ENCODE measurements around the gene BBOX1.

DNA sequence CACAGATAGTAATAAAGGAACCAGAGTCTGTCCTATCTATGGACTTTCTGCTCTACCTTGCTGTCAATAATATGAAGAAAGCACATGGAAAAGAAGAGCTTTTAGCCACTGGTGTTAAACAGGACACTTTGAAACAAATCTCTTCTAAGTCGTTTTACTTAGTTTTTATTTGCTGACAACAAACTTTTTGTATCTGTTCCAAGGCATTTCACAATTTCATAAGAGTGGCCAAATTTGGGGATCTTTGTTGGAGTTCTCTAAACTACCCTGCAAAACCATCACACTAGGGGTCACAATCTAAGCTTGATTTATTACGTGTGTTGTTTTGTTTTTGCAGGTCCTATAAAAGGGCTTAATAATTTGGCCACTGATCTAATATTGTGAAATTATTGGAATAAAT lies 54.4 kb downstream of the BBOX1 start:
- TF ChIP-seq, protein P1, sequence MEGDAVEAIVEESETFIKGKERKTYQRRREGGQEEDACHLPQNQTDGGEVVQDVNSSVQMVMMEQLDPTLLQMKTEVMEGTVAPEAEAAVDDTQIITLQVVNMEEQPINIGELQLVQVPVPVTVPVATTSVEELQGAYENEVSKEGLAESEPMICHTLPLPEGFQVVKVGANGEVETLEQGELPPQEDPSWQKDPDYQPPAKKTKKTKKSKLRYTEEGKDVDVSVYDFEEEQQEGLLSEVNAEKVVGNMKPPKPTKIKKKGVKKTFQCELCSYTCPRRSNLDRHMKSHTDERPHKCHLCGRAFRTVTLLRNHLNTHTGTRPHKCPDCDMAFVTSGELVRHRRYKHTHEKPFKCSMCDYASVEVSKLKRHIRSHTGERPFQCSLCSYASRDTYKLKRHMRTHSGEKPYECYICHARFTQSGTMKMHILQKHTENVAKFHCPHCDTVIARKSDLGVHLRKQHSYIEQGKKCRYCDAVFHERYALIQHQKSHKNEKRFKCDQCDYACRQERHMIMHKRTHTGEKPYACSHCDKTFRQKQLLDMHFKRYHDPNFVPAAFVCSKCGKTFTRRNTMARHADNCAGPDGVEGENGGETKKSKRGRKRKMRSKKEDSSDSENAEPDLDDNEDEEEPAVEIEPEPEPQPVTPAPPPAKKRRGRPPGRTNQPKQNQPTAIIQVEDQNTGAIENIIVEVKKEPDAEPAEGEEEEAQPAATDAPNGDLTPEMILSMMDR (IDR thresholded peaks at IDR 0.05) = no peak
- TF ChIP-seq ZFX (IDR thresholded peaks at IDR 0.05; ENCODE audit: borderline replicate concordance) = no peak
